Caki2 (cell line): ENCODE measurements around the gene TDRD15. TPM values are rescaled to one million over a fixed set of nuclear protein-coding genes. Genes with fewer than 3 reads are reported as not detected.
"Not testable (repeated sequence)": the region's sequence is repeated elsewhere in the genome, so short reads cannot be mapped to it uniquely, and the experiment has no call there.

Source experiments
- DNase-seq: peaks from one replicate; pipeline ENCODE4 v3.0.0-alpha.2; 2015; ENCODE audit warnings: low read depth
- in situ Hi-C: cut with HindIII; loops from 2 replicates; pipeline ENCODE4 v1.10.0; 2016; ENCODE audit warnings: low sequenced_read_pairs, low pct_unique_long_range_greater_than_20kb, mixed read lengths
- total RNA-seq: library from RNA; depleted of rRNA; stranded (reverse); fragments of >200 nt; shearing (Covaris generic); gene quantifications from 2 replicates; pipeline ENCODE4 v1.2.3, GENCODE V29; 2014; ENCODE audit warnings: low replicate concordance; rRNA removed

The TDRD15 gene
- not detected in 2 replicates for total RNA-seq

GRCh38 chr2:21123473-21124393 lies at the start of gene TDRD15:
Gene TDRD15, plus strand, starts transcription at chr2:21123968. Its CDS starts 13,500 bp downstream, at chr2:21137468.
- in situ Hi-C loops: no loop called here
- no peak for DNase-seq

DNA sequence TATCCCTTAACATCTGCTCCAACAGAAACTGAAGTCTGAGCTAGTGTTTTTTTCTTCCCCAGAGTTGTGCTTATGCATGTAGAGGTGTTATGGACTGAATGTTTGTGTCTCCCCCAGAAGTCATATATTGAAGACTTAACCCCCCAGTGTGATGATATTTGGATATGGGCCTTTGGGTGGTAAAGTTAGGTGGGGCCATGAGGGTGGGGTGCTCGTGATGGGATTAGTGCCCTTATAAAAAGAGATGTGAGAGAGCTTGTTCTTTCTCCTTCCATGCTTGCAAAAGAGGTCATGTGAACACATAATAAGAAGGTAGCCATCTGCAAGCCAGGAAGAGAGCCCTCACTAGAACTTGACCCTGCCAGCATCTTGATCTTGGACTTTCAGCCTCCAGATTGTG lies 45.5 kb upstream of the TDRD15 start:
- DNase-seq: no peak
- in situ Hi-C loops: no loop called here

GRCh38 chr2:21083482-21083881 lies 40.3 kb upstream of the TDRD15 start:
- DNase-seq: no peak
- in situ Hi-C loops: no loop called here

DNA sequence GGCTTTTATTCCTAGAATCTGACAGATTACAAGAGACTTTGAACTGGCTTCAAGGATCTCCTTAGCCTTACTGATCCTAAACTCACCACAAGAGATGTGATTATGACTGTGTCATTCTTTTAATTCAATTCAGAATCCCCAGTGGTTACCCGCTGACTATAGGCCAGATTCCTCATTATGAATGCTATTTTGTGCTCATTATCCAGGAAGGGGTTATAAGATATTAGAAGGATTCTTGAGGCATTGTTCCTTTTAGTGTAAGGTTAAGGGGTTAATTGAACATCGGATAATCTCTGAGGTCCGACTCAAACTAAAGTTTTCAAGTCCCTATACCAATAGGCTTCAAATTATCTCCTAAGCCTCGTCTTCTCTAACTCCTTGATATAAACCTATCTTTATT lies 39.4 kb upstream of the TDRD15 start:
- no peak for DNase-seq
- in situ Hi-C loops: no loop called here

GRCh38 chr2:21092308-21092869 lies 31.4 kb upstream of the TDRD15 start:
- no peak for DNase-seq
- in situ Hi-C loops: no loop called here

DNA sequence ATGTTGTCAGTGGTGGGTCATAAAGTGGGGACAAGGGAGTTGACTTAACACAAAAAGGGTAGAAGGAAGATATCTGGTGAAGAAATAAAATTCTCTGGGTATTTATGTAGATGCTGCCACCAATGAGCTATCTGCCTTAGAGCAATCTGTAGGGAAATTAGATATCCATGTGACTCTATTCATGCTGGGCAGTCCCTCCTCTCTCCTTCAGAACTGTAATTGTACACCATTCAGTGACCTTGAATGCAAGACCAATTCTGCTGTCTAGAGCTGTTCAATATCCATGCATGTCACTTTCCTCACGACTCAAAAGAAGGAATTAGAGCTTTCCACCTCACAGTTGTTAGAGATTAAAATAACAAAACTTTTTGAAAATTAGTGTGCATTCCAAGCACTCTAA lies 28.6 kb upstream of the TDRD15 start:
- no peak for DNase-seq
- in situ Hi-C loops: no loop called here

GRCh38 chr2:21095714-21096113 lies 28.1 kb upstream of the TDRD15 start:
- DNase-seq: no peak
- in situ Hi-C loops: no loop called here

DNA sequence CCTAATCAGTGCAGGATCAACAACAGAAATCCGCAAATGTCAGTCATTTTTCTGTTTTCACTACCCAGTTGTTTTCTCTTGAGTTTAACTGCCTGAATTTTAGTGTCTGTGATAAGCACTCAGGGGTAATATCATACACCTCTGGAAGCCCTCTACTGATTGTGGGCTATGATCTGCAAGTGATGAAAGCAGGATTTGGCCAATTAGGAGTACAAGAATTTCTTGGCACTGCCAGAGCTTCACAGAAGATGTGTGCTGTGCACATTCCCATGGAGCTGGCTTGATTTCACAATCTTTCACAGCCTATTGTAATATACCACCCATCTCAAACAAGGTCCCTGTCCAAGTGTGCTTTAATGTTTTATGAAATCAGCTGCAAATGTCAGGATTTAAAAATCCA lies 27.3 kb upstream of the TDRD15 start:
- in situ Hi-C loops: no loop called here
- DNase-seq: no peak

DNA sequence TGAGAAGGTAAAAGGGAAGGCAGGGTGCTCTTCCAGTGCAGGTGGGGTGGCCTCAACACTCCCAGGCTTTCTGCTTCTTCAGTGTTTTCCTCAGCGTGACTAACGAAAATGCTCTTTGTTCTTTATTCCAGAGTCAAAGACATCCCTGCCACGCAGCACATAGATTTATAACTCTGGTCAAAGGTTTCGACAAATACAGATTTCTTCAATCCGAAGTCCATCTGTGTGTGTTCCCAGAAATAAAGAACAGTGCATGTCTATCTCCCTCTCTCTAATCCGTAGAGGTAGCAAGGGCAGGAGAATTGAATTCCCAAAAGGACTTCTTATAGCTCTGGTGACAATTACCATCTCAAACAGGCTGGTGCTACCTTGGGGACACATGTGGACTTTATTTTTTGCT lies 26.4 kb upstream of the TDRD15 start:
- DNase-seq: no peak
- in situ Hi-C loops: no loop called here

DNA sequence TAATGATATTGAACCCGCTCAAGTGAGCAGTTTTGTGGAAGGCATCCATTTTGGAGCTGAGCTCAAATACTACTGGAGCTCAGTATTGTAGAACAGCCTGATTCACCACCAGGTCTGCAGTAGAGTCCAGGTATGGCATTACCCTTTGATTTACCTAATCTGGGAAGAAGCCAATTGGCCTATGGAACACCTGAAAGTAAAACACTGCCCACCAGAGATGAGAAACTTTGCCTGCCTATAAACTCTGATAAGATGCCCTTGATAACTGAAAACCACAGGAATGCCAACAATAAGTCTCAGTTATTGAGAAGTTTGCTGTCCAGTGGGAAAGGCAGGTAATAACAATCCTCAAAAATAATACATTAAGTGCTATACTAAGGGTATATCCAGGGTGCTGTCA lies 25.5 kb upstream of the TDRD15 start:
- DNase-seq: no peak
- in situ Hi-C loops: no loop called here

- in situ Hi-C loops: no loop called here
- DNase-seq: no peak
These were observed 24.4 kb upstream of the TDRD15 start for GRCh38 chr2:21099281-21099907.

- DNase-seq, in situ Hi-C loops: not testable (repeated sequence)
These were observed 22.1 kb upstream of the TDRD15 start for GRCh38 chr2:21101514-21102155.

DNA sequence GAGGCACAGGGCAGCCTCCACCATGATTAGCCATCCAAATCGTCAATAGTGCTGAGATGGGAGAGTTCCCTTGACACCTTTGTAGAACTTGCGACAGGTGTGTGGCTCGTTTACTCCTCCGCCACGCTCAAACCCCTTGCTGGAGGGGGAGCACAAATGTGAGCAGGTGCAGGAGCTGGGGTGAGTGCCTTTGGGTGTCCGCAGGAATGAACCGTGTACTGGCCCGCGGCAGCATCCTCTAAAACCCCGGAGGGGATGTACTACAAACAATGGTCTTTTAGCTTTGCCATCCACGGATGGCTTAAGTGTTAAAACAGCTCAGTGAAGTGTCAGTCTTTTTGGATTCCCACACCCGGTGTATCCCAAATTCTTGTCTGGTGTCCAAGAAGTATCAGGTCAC lies 21.4 kb upstream of the TDRD15 start:
- in situ Hi-C loops: no loop called here
- DNase-seq: no peak

DNA sequence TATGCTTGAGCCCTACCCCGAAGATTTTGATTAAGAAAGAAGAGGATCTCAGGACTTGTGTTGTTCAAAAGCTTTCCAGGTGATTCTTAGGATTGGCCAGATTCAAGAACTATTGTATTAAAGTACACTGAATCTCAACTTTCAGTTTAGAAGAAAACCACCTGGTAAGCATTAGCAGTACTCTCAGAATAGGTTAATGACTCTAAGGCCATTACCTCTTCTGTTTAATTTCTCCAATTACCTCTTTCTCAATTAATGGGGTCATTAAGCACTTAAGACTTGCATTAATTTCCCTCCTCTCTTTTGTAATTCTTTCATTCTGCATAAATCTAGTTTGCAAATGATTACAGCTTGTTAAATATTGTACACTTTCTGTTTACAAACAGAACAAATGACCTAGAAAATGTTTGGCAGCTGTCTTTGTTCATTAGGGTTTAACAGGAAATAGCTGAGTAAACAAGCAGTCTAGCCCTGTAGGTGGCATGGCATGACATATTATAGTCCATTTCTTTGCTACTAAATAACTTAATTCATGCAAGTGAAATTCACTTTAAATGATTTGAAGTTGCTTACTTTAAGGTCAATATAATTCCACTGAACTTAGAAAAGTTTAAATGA lies 20.4 kb upstream of the TDRD15 start:
- in situ Hi-C loops: no loop called here
- DNase-seq: no peak

GRCh38 chr2:21104030-21104660 lies 19.6 kb upstream of the TDRD15 start:
- in situ Hi-C loops: no loop called here

DNA sequence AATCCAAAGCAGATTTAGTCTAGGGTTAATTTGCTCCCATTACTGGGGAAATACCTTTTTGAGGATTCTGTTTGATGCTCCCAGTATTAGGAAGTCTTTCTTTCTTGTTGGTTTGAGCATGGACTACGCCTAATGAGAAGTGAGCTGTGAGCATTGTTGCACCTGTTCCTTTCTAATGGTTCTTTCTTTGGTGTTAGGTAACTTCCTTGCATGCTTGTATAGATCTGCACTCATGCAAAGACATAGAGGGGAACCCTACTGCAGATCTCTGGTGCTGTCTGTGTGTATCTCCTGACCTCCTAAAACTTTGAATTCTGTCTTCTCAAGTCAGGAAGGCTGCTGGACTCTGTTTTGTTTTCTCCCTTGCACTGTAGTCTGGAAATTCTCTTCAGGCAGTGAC lies 12.8 kb upstream of the TDRD15 start:
- in situ Hi-C loops: no loop called here
- no peak for DNase-seq

More at GRCh38 chr2:21104030-21104660, 19.6 kb upstream of the TDRD15 start:
- no peak for DNase-seq

- DNase-seq: no peak
- in situ Hi-C loops: no loop called here
These were observed 6.1 kb upstream of the TDRD15 start for GRCh38 chr2:21117688-21118087.

DNA sequence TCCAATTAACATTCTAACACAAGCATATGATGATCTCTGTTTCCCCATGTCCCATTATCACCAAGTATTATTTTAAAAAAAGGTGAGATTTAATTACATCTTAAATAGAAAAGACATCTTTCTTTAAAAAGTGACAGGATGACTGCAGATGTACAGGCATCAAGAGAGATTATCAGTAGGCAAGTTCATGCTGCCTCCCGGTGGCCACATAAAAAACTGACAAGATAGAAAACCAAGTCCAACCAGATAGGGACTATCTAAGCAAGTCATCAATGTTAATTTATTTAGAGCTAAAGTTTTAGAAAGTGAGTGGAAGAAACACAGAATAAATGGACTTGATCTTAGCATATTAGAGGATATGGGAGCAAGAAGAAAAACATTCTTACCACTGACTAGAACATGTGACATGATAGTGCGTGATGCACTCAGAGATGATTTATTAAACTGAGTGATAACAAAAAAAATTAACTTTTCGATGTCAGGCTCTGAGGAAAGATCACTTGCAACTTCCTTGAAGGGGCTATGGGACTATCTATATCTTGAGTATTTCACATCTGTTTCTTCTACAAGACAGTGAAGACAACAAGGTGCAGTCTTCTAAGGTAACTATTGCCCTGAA lies 5.4 kb upstream of the TDRD15 start:
- DNase-seq: peak; percentile 26
- in situ Hi-C loops: no loop called here
